DND-41 (cell line): ENCODE measurements around the gene AGL.

Experiments used
- ATAC-seq: fragments of 200-7000 bp; cut with Tn5 transposase; 3 replicates; pipeline ENCODE4 v1.9.1; 2021; ENCODE audit warnings: low read depth; ENCODE audit not compliant: insufficient read depth
- DNase-seq: peaks from one replicate; pipeline ENCODE4 v3.0.0-alpha.2; 2020
- H2AFZ ChIP-seq: 2 replicates; pipeline ENCODE4 v1.6.0; 2012; ENCODE audit warnings: low read depth, low read length
- H3K27ac ChIP-seq: 2 replicates; pipeline ENCODE4 v1.5.1; 2012; ENCODE audit warnings: low read length, inconsistent platforms
- H3K27me3 ChIP-seq: fragments of 200-600 bp; sonication (generic); 2 replicates; pipeline ENCODE4 v1.6.0; 2012; ENCODE audit warnings: low read length, mild to moderate bottlenecking, inconsistent platforms; ENCODE audit not compliant: insufficient read depth, poor library complexity
- H3K36me3 ChIP-seq: 2 replicates; pipeline ENCODE4 v1.5.1; 2012; ENCODE audit warnings: low read length, inconsistent platforms; ENCODE audit not compliant: insufficient read depth
- H3K4me1 ChIP-seq: 2 replicates; pipeline ENCODE4 v1.5.1; 2012; ENCODE audit warnings: mild to moderate bottlenecking, low read length; ENCODE audit not compliant: insufficient read depth
- H3K4me2 ChIP-seq: 2 replicates; pipeline ENCODE4 v1.6.0; 2012; ENCODE audit warnings: mild to moderate bottlenecking, moderate library complexity, low read length, inconsistent platforms; ENCODE audit not compliant: insufficient read depth
- H3K4me3 ChIP-seq, 2 experiments: fragments of 200-600 bp in 1 of 2; shearing (Covaris generic) in 1 of 2; 2 replicates each; pipeline ENCODE4 v1.5.1; 2012 to 2016; ENCODE audit warnings: inconsistent platforms in 2 of 2, low read length in 2 of 2, mild to moderate bottlenecking in 2 of 2, low read depth in 1 of 2, moderate library complexity in 1 of 2
- H3K79me2 ChIP-seq: 2 replicates; pipeline ENCODE4 v1.6.0; 2012; ENCODE audit warnings: low read length, inconsistent platforms; ENCODE audit not compliant: insufficient read depth
- H3K9ac ChIP-seq: 2 replicates; pipeline ENCODE4 v1.6.0; 2012; ENCODE audit warnings: low read depth, mild to moderate bottlenecking, inconsistent platforms, low read length, moderate library complexity
- H3K9me3 ChIP-seq: 2 replicates; pipeline ENCODE4 v1.5.1; 2012; ENCODE audit warnings: low read length, moderate library complexity, mild to moderate bottlenecking, inconsistent platforms; ENCODE audit not compliant: insufficient read depth, severe bottlenecking
- H4K20me1 ChIP-seq: 2 replicates; pipeline ENCODE4 v1.6.0; 2012; ENCODE audit warnings: low read length; ENCODE audit not compliant: insufficient read depth
- CTCF ChIP-seq: IDR thresholded peaks from 2 replicates; pipeline ENCODE4 v1.5.1; 2012; ENCODE audit warnings: borderline replicate concordance, low read length, moderate library complexity, mild to moderate bottlenecking; ENCODE audit not compliant: poor library complexity, severe bottlenecking; ENCODE audit errors: extremely low read depth
- EZH2 ChIP-seq: IDR thresholded peaks from 3 replicates; pipeline ENCODE4 v1.6.1; 2012; ENCODE audit warnings: borderline replicate concordance, low read depth, mild to moderate bottlenecking, moderate library complexity, low read length, inconsistent platforms; ENCODE audit not compliant: severe bottlenecking

The AGL gene

GRCh38 chr1:99944192-99944591, 94.0 kb downstream of the AGL start:
- H3K4me1 ChIP-seq = no peaks in the 10 kb centered on the region

GRCh38 chr1:99945174-99945573, 95.0 kb downstream of the AGL start:
- no peak overlapping the region for H3K4me3 ChIP-seq
- ATAC-seq (no peak), DNase-seq (no peak)
- H4K20me1 ChIP-seq = no peaks in the 10 kb centered on the region
- no peak overlapping the region for H2AFZ ChIP-seq
- H3K4me1 ChIP-seq = no peaks in the 10 kb centered on the region
- no peaks in the 10 kb centered on the region for H3K9me3 ChIP-seq
- H3K27ac ChIP-seq = no peak overlapping the region
- no peaks in the 10 kb centered on the region for H3K79me2 ChIP-seq
- H3K4me2 ChIP-seq = no peak overlapping the region
- no peaks in the 10 kb centered on the region for H3K36me3 ChIP-seq
- TF ChIP-seq EZH2 = no peak
- TF ChIP-seq CTCF = no peak
- H3K27me3 ChIP-seq = no peaks in the 10 kb centered on the region
- no peak overlapping the region for H3K9ac ChIP-seq

More at GRCh38 chr1:99944192-99944591, 94.0 kb downstream of the AGL start:
- Histone ChIP-seq H3K27ac (no peak overlapping the region), H4K20me1 (no peaks in the 10 kb centered on the region), H2AFZ (no peak overlapping the region), H3K4me2 (no peak overlapping the region), H3K4me3 (no peak overlapping the region), H3K36me3 (no peaks in the 10 kb centered on the region), H3K27me3 (no peaks in the 10 kb centered on the region), H3K79me2 (no peaks in the 10 kb centered on the region), H3K9ac (no peak overlapping the region), H3K9me3 (no peaks in the 10 kb centered on the region)
- TF ChIP-seq CTCF = no peak
- no peak for TF ChIP-seq EZH2
- DNase-seq (no peak), ATAC-seq (no peak)

- Histone ChIP-seq H3K79me2 (no peaks in the 10 kb centered on the region), H3K4me1 (no peaks in the 10 kb centered on the region), H3K4me3 (no peak overlapping the region), H3K4me2 (no peak overlapping the region), H4K20me1 (no peaks in the 10 kb centered on the region), H3K36me3 (no peaks in the 10 kb centered on the region), H3K27me3 (no peaks in the 10 kb centered on the region), H3K27ac (no peak overlapping the region), H3K9me3 (no peaks in the 10 kb centered on the region), H2AFZ (no peak overlapping the region), H3K9ac (no peak overlapping the region)
- DNase-seq (no peak), ATAC-seq (no peak)
- TF ChIP-seq EZH2 (no peak), CTCF (no peak)
Observed at GRCh38 chr1:99950486-99950885, 100.3 kb downstream of the AGL start.

GRCh38 chr1:99952522-99952921, 102.4 kb downstream of the AGL start:
- Histone ChIP-seq H3K36me3 (no peaks in the 10 kb centered on the region), H2AFZ (no peak overlapping the region), H3K27ac (no peak overlapping the region), H3K27me3 (no peaks in the 10 kb centered on the region), H3K79me2 (no peaks in the 10 kb centered on the region), H3K4me3 (no peak overlapping the region), H3K4me2 (no peak overlapping the region), H3K4me1 (no peaks in the 10 kb centered on the region), H4K20me1 (no peaks in the 10 kb centered on the region), H3K9ac (no peak overlapping the region), H3K9me3 (no peaks in the 10 kb centered on the region)
- no peak for TF ChIP-seq EZH2
- no peak for TF ChIP-seq CTCF
- ATAC-seq = no peak
- DNase-seq = no peak
